WTC11 (cell line): ENCODE data around the gene ADPRS. TPM values are rescaled to one million over a fixed set of nuclear protein-coding genes. Genes with fewer than 3 reads are reported as not detected.

Experiments used
- ATAC-seq: fragments of 200-7000 bp; cut with Tn5 transposase; 2 replicates; pipeline ENCODE4 v1.10.0; 2021; ENCODE audit warnings: mild to moderate bottlenecking, moderate library complexity
- CTCF ChIA-PET: fragments of 300-600 bp; sonication (Branson Sonifier 250); formaldehyde crosslinking; loops from one replicate; lab custom pipeline; 2021; ENCODE audit warnings: antibody characterized with exemption; lab: Charles Lee
- POLR2A ChIA-PET: fragments of 350-600 bp; sonication (Branson Sonifier 250); formaldehyde crosslinking; loops from one replicate; lab custom pipeline; 2021; ENCODE audit warnings: antibody characterized with exemption; lab: Charles Lee
- DNase-seq: peaks from one replicate; pipeline ENCODE4 v3.0.0; 2021; ENCODE audit warnings: low spot score
- H3K27ac Mint-ChIP-seq: 2 replicates; pipeline ENCODE4 v1.8.0; 2021; ENCODE audit warnings: mixed read lengths
- H3K27me3 Mint-ChIP-seq: 2 replicates; pipeline ENCODE4 v1.8.0; 2021; ENCODE audit warnings: low read depth, mild to moderate bottlenecking, moderate library complexity, mixed read lengths
- H3K36me3 Mint-ChIP-seq: 2 replicates; pipeline ENCODE4 v1.8.0; 2021; ENCODE audit warnings: mixed read lengths
- H3K4me1 Mint-ChIP-seq: 2 replicates; pipeline ENCODE4 v1.8.0; 2022; ENCODE audit warnings: mixed read lengths
- H3K4me3 Mint-ChIP-seq: 2 replicates; pipeline ENCODE4 v1.8.0; 2021; ENCODE audit warnings: mild to moderate bottlenecking, moderate library complexity, mixed read lengths
- H3K9me3 Mint-ChIP-seq: 2 replicates; pipeline ENCODE4 v1.8.0; 2021; ENCODE audit warnings: mixed read lengths
- ARID4B ChIP-seq: sonication (generic); formaldehyde crosslinking; IDR thresholded peaks from 2 replicates; pipeline ENCODE4 v1.8.0; 2023; ENCODE audit warnings: missing genetic modification reagents, mild to moderate bottlenecking, borderline replicate concordance
- CBFB ChIP-seq: sonication (generic); formaldehyde crosslinking; IDR thresholded peaks from 2 replicates; pipeline ENCODE4 v1.8.1; 2022; ENCODE audit warnings: mild to moderate bottlenecking, low read depth, missing genetic modification reagents
- CREB1 ChIP-seq: sonication (generic); formaldehyde crosslinking; IDR thresholded peaks from 2 replicates; pipeline ENCODE4 v1.8.0; 2023; ENCODE audit warnings: mild to moderate bottlenecking, missing genetic modification reagents
- CREM ChIP-seq: sonication (generic); formaldehyde crosslinking; IDR thresholded peaks from 2 replicates; pipeline ENCODE4 v1.8.1; 2022; ENCODE audit warnings: mild to moderate bottlenecking, missing genetic modification reagents, moderate library complexity
- CTCF ChIP-seq: fragments of 200-600 bp; IDR thresholded peaks from 2 replicates; pipeline ENCODE4 v1.8.0; 2022; ENCODE audit warnings: antibody characterized with exemption
- FOXP1 ChIP-seq: sonication (generic); formaldehyde crosslinking; IDR thresholded peaks from 2 replicates; pipeline ENCODE4 v1.8.0; 2022; ENCODE audit warnings: missing genetic modification reagents, mild to moderate bottlenecking, moderate library complexity, borderline replicate concordance
- GTF2I ChIP-seq: fragments of 250-450 bp; sonication (Bioruptor Pico); conservative IDR thresholded peaks from 2 replicates; pipeline ENCODE4 v1.4.0; 2021; ENCODE audit warnings: mild to moderate bottlenecking
- KAT7 ChIP-seq: sonication (generic); formaldehyde crosslinking; IDR thresholded peaks from 2 replicates; pipeline ENCODE4 v1.8.1; 2023; ENCODE audit warnings: missing genetic modification reagents, mild to moderate bottlenecking, borderline replicate concordance
- MYBL2 ChIP-seq: sonication (generic); formaldehyde crosslinking; IDR thresholded peaks from 2 replicates; pipeline ENCODE4 v1.8.1; 2023; ENCODE audit warnings: mild to moderate bottlenecking, moderate library complexity, missing genetic modification reagents
- NFE2L1 ChIP-seq: sonication (generic); formaldehyde crosslinking; IDR thresholded peaks from 2 replicates; pipeline ENCODE4 v1.8.1; 2023; ENCODE audit warnings: missing genetic modification reagents
- NFYB ChIP-seq: sonication (generic); formaldehyde crosslinking; conservative IDR thresholded peaks from 2 replicates; pipeline ENCODE4 v1.8.0; 2022; ENCODE audit warnings: low read depth, missing genetic modification reagents
- NR1H2 ChIP-seq: sonication (generic); formaldehyde crosslinking; IDR thresholded peaks from 2 replicates; pipeline ENCODE4 v1.9.0; 2021; ENCODE audit warnings: mild to moderate bottlenecking, moderate library complexity, missing genetic modification reagents
- TEAD1 ChIP-seq: sonication (generic); formaldehyde crosslinking; IDR thresholded peaks from 2 replicates; pipeline ENCODE4 v1.8.0; 2022; ENCODE audit warnings: mild to moderate bottlenecking, missing genetic modification reagents
- ZNF138 ChIP-seq: sonication (generic); formaldehyde crosslinking; conservative IDR thresholded peaks from 2 replicates; pipeline ENCODE4 v1.8.1; 2022; ENCODE audit warnings: mild to moderate bottlenecking, moderate library complexity, missing genetic modification reagents
- ZNF232 ChIP-seq: sonication (generic); formaldehyde crosslinking; IDR thresholded peaks from 2 replicates; pipeline ENCODE4 v1.8.0; 2022; ENCODE audit warnings: mild to moderate bottlenecking, missing genetic modification reagents
- ZNF317 ChIP-seq: sonication (generic); formaldehyde crosslinking; IDR thresholded peaks from 2 replicates; pipeline ENCODE4 v1.8.1; 2023; ENCODE audit warnings: low read depth, mild to moderate bottlenecking, moderate library complexity, missing genetic modification reagents, borderline replicate concordance
- total RNA-seq: library from RNA; stranded (reverse); gene quantifications from 3 replicates; pipeline ENCODE4 v1.2.3, GENCODE V29; 2021
- TF ChIP-seq, protein P1 (sequence below): fragments of 250-450 bp; sonication (Bioruptor Pico); IDR thresholded peaks from 2 replicates; pipeline ENCODE4 v2.1.2; 2022; ENCODE audit warnings: mild to moderate bottlenecking, moderate library complexity

Gene ADPRS
- total RNA-seq, 1 experiment from 2014 or later: 32.7 TPM

- no peak for TF ChIP-seq NR1H2 (CRISPR knock-in tag)
- no peak for TF ChIP-seq MYBL2 (CRISPR knock-in tag)
- TF ChIP-seq ZNF232 (CRISPR knock-in tag): no peak
- TF ChIP-seq NFE2L1 (CRISPR knock-in tag): no peak
- no peak for TF ChIP-seq KAT7 (CRISPR knock-in tag)
Measured at GRCh38 chr1:36133484-36133883, 44.8 kb downstream of the ADPRS start (continued).

GRCh38 chr1:36134031-36134430 is 45.3 kb downstream of the ADPRS start:
- CTCF ChIA-PET: interaction anchor here (1.2 to 5.5 kb wide), 22 partner anchors 10 to 277 kb away, joined by 3 to 142 read pairs (median 10); partner anchors contain the start of genes SH3D21, TEKT2, THRAP3 and TRAPPC3
- Mint-ChIP-seq H3K4me3 (no peak overlapping the region), H3K27me3 (no peaks in the 10 kb centered on the region), H3K27ac (no peak overlapping the region), H3K4me1 (peaks cover 6% of the 10 kb centered on the region), H3K9me3 (no peaks in the 10 kb centered on the region), H3K36me3 (peaks cover 10% of the 10 kb centered on the region; the same call in 1 of the 2 replicates)
- POLR2A ChIA-PET: interaction anchor here (0.6 kb wide), 1 partner anchor 76 kb away, joined by 4 read pairs; no protein-coding TSS in a partner anchor
- ATAC-seq: no peak
- TF ChIP-seq CREM (CRISPR knock-in tag): no peak
- TF ChIP-seq, protein P1, sequence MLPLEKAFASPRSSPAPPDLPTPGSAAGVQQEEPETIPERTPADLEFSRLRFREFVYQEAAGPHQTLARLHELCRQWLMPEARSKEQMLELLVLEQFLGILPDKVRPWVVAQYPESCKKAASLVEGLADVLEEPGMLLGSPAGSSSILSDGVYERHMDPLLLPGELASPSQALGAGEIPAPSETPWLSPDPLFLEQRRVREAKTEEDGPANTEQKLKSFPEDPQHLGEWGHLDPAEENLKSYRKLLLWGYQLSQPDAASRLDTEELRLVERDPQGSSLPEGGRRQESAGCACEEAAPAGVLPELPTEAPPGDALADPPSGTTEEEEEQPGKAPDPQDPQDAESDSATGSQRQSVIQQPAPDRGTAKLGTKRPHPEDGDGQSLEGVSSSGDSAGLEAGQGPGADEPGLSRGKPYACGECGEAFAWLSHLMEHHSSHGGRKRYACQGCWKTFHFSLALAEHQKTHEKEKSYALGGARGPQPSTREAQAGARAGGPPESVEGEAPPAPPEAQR (CRISPR knock-in tag): no peak
- TF ChIP-seq GTF2I (CRISPR knock-in tag): no peak
- no peak for TF ChIP-seq ARID4B (CRISPR knock-in tag)
- no peak for TF ChIP-seq NFYB (CRISPR knock-in tag)
- DNase-seq: no peak

GRCh38 chr1:36134505-36135329 is 46.0 kb downstream of the ADPRS start:
- Mint-ChIP-seq H3K27me3 (no peaks in the 10 kb centered on the region), H3K27ac (peak overlapping the region; percentile 26), H3K9me3 (no peaks in the 10 kb centered on the region), H3K4me1 (peaks cover 6% of the 10 kb centered on the region), H3K36me3 (peaks cover 15% of the 10 kb centered on the region; the same call in 1 of the 2 replicates), H3K4me3 (no peak overlapping the region)
- CTCF ChIA-PET: interaction anchor here (0.6 to 5.5 kb wide), 47 partner anchors 11 to 316 kb away, joined by 3 to 142 read pairs (median 4); partner anchors contain the start of genes AGO1, AGO3, OSCP1 and SH3D21
- POLR2A ChIA-PET: interaction anchor here (0.6 to 1.0 kb wide), 4 partner anchors 15 to 76 kb away, joined by 3 to 6 read pairs (median 4); partner anchors contain the start of gene TRAPPC3
- peak; percentile 81 for DNase-seq
- TF ChIP-seq ZNF317 (CRISPR knock-in tag): no peak
- TF ChIP-seq ZNF138: no peak
- no peak for TF ChIP-seq KAT7 (CRISPR knock-in tag)
- peak; percentile 80 for TF ChIP-seq CTCF
- TF ChIP-seq CBFB (CRISPR knock-in tag): no peak
- no peak for TF ChIP-seq FOXP1 (CRISPR knock-in tag)
- no peak for TF ChIP-seq CREB1 (CRISPR knock-in tag)
- no peak for TF ChIP-seq NR1H2 (CRISPR knock-in tag)
- no peak for TF ChIP-seq TEAD1 (CRISPR knock-in tag)
- TF ChIP-seq, all 79 proteins: peak for 1
- peak; percentile 95 for ATAC-seq
